HAP-1 (cell line): ENCODE results near the gene PTPRK.

ENCODE experiments used
- DNase-seq, 2 experiments: peaks; one replicate each; pipeline ENCODE4 v3.0.0-alpha.2; 2016 to 2020; ENCODE audit warnings: low spot score in 2 of 2
- H3K27me3 ChIP-seq: fragments of 250-450 bp; sonication (Bioruptor Pico); 2 replicates; pipeline ENCODE4 v1.5.1; 2020; ENCODE audit warnings: low read depth, mild to moderate bottlenecking, moderate library complexity
- H3K36me3 ChIP-seq: fragments of 250-450 bp; sonication (Bioruptor Pico); replicated peaks from 2 replicates; pipeline ENCODE4 v1.5.1; 2020; ENCODE audit warnings: mild to moderate bottlenecking
- H3K4me1 ChIP-seq: fragments of 250-450 bp; sonication (Bioruptor Pico); 2 replicates; pipeline ENCODE4 v1.5.1; 2020; ENCODE audit warnings: mild to moderate bottlenecking
- H3K4me3 ChIP-seq: fragments of 250-450 bp; sonication (Bioruptor Pico); 2 replicates; pipeline ENCODE4 v1.5.1; 2020; ENCODE audit warnings: mild to moderate bottlenecking, moderate library complexity
- H3K9me3 ChIP-seq: fragments of 250-450 bp; sonication (Bioruptor Pico); 2 replicates; pipeline ENCODE4 v1.5.1; 2020; ENCODE audit warnings: mild to moderate bottlenecking, moderate library complexity
- in situ Hi-C: fragments of 300-500 bp; cut with MboI; formaldehyde crosslinking; loops from 3 replicates; pipeline ENCODE4 v1.14.3; 2020; ENCODE audit warnings: low sequenced_read_pairs, inconsistent platforms, mixed read lengths

Gene PTPRK

DNA sequence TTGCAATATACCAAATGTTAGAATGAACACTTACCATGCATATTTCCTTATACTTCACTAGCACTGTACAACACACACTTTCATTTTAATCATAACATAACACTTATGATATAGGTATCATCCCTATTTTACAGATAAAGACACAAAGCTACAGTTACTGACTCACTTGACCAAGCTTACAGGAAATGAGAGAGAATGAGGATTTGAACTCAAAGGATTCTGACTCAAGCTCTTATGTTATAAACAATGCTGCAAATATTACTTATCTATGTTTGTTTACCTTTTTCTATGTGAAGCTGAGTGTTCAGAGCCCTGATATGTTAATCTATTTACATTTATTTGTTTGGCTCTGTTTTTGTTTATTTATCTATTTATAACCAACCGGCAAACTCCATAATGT is 245.4 kb downstream of the PTPRK start:
- Histone ChIP-seq H3K36me3 (no peaks in the 10 kb centered on the region), H3K9me3 (no peaks in the 10 kb centered on the region), H3K4me3 (no peak overlapping the region), H3K4me1 (no peaks in the 10 kb centered on the region), H3K27me3 (no peaks in the 10 kb centered on the region)
- DNase-seq: no peak
- in situ Hi-C loops: no loop called here

DNA sequence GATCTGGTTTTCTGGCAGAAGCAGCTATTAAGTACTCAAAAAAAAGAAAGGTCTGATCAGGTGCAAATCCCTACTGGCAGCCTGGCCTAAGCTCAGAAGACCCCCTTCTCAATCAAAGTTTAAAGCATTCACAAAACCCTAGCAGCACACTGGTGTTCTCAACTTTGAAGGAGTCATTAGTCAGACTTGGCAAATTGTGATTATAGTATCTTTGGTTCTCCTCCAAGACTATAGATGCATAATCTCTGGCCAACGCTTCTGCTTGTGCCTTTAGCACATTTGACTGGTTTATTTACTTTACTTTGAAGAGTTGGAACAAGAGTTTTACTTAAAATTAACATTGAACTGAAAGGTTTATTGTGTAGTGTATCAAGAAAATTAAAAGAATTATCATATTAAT is 248.9 kb downstream of the PTPRK start:
- Histone ChIP-seq H3K27me3 (no peaks in the 10 kb centered on the region), H3K4me1 (no peaks in the 10 kb centered on the region), H3K36me3 (no peaks in the 10 kb centered on the region), H3K4me3 (no peak overlapping the region), H3K9me3 (no peaks in the 10 kb centered on the region)
- in situ Hi-C loops: no loop called here
- no peak for DNase-seq

DNA sequence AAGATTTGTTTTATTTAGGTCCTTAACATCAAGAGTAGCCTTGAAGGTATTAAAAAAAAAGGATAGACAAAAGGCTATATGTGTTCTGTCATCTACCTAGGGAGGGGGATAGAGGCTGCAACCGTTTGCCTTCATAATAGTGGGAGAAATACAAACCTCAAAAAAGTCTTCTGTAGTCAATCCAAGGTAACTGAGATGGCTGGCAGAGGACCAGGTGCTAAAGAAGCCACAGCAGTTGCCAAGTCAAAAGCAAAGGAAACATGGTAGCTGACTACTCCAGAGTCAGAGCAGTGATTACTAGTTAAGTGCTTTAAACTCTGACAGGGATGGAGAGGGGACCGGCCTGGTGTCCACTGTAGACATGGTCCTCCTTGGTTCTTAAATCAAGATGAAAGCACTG is 249.4 kb downstream of the PTPRK start:
- no peak for DNase-seq
- Histone ChIP-seq H3K36me3 (no peaks in the 10 kb centered on the region), H3K27me3 (no peaks in the 10 kb centered on the region), H3K4me3 (no peak overlapping the region), H3K9me3 (no peaks in the 10 kb centered on the region), H3K4me1 (no peaks in the 10 kb centered on the region)
- in situ Hi-C loops: no loop called here

DNA sequence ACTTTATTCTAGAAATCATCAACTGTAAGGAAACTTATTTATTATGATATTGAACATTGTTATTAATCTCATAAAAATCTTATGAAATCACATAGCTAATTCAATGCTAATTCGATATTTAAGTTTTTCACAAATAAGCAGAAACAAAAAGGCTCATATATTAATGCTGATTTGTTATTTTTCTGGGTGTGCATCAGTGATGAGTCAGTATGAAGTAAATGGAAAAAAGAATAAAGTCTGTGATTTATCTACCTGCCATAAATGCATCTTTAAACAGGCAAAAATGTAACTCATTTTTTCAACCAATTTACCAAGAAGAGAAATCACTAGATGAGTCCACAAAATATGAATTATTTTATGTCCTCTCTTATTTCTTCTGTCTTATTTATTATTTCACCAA is 253.5 kb downstream of the PTPRK start:
- no peak for DNase-seq
- Histone ChIP-seq H3K9me3 (no peaks in the 10 kb centered on the region), H3K36me3 (no peaks in the 10 kb centered on the region), H3K27me3 (no peaks in the 10 kb centered on the region), H3K4me3 (no peak overlapping the region), H3K4me1 (no peaks in the 10 kb centered on the region)
- in situ Hi-C loops: no loop called here

DNA sequence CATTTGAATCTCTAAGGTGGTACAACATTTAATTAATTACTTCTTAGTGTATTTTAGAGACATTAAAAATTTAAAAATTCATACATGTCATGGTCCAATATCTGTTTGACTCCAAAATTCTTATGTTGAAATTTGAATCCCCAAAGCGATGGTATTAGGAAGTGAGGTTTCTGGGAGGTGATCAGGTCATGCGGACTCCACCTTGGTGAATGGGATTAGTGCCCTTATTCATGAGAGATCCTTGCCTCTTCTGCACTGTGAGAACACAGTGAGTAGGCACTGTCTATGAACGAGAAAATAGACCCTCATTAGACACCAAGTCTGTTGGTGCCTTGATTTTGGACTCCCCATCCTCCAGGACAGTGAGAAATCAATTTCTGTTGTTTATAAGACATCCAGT is 254.7 kb downstream of the PTPRK start:
- H3K4me1 ChIP-seq: no peaks in the 10 kb centered on the region
- DNase-seq: no peak
- no peaks in the 10 kb centered on the region for H3K36me3 ChIP-seq
- no peaks in the 10 kb centered on the region for H3K9me3 ChIP-seq
- in situ Hi-C loops: no loop called here
- H3K4me3 ChIP-seq: no peak overlapping the region
- no peaks in the 10 kb centered on the region for H3K27me3 ChIP-seq

DNA sequence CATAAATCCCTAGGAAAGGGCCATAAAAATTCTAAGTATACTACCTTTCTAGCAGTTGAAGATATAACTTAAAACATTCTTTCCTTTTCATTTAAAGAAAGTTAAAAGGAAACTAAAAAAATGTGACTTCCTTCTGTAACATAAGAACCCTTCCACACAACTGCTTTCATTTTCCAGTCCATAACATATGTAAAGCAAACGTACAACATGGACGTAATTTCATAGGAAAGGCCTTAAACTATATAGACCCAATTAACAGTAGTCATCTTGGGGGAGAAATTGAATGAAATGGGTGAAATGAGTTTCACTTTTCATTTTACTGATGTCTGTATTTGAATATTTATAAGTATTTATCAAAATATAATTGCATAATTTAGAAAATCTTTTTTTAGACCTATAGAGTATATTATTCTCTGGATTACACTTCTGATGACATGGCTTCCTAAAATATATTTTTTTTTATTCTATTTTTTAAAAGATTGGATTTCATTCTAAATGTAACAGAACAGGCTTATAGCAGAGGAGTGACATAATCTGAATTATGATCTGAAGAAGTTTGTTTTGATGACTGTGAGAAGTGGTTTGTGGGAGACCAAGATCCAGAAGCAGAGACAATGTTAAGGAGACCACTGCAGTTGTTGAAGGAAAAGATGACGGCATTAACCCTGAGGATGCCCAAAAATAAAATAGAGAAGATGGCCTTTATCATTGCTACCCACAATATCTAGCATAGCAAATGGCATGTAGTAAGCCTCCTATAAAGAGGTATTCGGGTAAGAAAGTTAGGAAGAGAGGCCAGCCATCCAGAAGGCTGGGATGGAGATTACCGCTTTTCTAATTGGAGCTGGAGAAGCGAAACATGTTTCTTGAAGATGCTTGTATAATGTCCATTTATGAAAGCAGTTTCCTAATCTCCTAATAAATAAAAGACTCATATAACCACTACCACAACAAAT is 260.4 kb downstream of the PTPRK start:
- no peaks in the 10 kb centered on the region for H3K27me3 ChIP-seq
- no peaks in the 10 kb centered on the region for H3K9me3 ChIP-seq
- in situ Hi-C loops: no loop called here
- H3K4me1 ChIP-seq: no peaks in the 10 kb centered on the region
- H3K36me3 ChIP-seq: no peaks in the 10 kb centered on the region
- no peak overlapping the region for H3K4me3 ChIP-seq
- no peak for DNase-seq

DNA sequence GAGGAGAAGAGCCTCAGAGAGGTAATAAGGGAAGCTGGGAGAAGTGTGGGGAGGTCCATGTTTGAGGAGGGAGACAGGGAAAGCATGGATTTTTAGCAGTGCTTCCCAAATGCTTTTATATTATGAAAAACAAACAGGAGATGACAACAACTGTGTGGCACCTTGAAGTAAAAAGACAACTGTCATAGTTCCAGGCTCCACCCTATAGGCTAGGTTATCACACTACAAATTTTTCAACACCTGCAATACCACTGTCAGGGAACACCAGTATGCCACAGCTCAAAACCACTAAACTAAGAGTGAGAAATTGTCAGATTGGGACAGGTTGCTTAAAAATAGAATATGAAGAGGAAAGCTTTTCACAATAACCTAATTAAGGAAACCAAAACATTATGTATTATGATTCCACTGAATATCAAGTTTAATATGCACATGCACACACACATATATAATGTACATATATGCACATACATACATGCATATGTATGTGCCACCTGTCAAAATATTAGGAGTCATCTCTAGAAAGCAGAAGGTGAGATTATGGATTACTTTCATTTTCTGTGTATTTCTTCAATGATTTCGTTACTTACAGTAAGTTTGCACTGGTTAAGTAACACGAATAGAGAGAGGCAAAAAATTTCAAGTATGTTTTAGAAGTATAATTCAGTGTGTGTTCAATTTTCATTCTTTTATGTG is 261.2 kb downstream of the PTPRK start:
- no peaks in the 10 kb centered on the region for H3K36me3 ChIP-seq
- no peaks in the 10 kb centered on the region for H3K4me1 ChIP-seq
- no peak overlapping the region for H3K4me3 ChIP-seq
- in situ Hi-C loops: no loop called here
- DNase-seq: no peak
- H3K27me3 ChIP-seq: no peaks in the 10 kb centered on the region
- H3K9me3 ChIP-seq: no peaks in the 10 kb centered on the region

DNA sequence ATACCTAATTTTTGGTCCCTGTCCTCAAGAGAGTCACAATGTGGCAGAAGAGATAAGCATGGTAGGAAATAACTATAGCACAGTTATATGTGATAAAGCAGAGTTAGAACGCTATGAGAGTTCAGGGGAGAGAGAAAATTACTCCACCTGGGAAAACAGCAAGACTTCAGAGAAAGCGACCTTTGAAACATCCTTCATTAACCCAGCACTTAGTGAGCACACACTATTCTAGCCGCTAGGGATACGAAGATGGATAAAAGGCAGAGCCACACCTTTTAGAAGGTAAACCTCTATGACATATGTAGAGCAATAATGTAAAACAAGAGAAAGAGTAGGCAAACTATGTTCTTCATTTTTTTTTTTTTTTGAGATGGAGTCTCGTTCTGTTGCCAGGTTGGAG is 264.3 kb downstream of the PTPRK start:
- no peaks in the 10 kb centered on the region for H3K27me3 ChIP-seq
- H3K4me3 ChIP-seq: no peak overlapping the region
- H3K36me3 ChIP-seq: no peaks in the 10 kb centered on the region
- H3K9me3 ChIP-seq: no peaks in the 10 kb centered on the region
- H3K4me1 ChIP-seq: no peaks in the 10 kb centered on the region
- no peak for DNase-seq
- in situ Hi-C loops: no loop called here

DNA sequence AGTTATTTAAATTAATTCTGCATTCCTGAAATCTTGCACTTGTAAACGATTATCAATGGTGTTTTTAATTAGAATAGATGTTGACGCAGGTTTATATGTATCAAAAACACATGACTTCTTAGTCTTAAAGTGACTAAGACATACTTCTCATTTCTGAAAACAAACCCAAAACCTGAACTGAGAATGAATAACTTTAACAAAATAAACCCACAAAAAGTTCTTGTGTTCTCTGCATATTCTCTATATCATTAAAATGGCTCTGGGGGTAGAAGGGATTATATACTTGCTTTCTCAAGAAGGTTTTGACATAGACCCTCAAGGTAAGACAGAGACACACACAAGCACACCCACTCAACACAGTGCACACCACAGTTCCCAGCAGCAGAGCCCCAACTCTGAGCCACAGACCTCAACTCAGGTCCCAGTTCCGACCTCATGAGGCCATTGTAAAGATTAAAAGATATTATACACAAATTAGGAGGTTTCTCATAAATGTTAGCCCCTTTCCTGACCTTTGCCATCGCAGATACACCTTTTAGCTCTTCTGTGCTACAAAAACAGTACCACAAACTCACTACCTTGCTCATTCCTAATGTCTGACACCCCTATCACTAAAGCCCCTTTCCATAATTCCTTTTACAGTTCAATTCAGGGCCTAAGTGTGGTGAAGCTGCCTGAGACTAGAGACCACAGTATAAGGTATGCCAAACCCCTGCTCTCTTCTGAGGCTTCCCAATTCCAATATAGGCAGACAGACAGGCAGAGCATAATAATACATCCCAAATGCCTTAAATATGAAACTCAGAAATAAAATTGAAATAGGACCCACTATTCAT is 267.8 kb downstream of the PTPRK start:
- Histone ChIP-seq H3K4me1 (no peaks in the 10 kb centered on the region), H3K9me3 (no peaks in the 10 kb centered on the region), H3K4me3 (no peak overlapping the region), H3K36me3 (no peaks in the 10 kb centered on the region), H3K27me3 (no peaks in the 10 kb centered on the region)
- DNase-seq: no peak
- in situ Hi-C loops: no loop called here

DNA sequence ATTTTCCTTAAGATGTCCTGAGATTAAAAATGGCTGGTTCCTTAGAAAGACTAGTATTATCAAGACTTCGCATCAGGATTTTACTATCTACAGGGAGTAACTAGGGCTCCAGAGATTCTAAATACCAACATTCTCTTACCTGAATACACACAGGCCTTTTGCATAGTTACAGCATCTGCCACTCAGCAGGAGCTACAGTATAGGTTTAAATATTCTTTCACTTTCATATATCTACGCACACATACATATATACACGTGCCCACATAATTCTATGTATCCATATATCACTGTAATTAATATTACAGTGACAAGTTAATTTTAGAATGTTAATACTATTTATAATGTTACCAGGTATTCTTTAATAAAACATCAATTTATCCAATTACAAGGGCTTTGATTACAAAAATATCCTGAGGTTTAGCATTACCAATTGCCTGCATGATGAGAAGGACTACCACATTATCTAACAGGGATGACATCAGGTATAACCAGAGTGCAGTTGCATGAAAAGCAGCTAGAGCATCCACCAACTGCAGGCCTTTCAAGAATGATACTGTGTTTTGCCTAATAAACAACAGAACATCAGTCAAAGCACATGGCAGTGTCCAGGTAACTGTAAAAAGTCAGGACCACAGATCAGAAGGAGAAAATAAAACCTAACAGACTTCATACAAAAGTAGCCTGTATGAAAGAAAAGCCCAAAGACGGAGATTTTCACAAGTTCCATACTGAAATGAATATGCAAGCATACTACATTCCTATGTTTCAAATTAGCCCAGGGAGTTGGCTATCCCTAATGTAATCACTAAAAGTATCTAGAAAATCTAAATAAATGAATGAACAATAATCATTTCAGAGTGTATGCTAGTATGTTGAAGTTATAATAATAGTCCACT is 268.7 kb downstream of the PTPRK start:
- DNase-seq: no peak
- no peak overlapping the region for H3K4me3 ChIP-seq
- no peaks in the 10 kb centered on the region for H3K9me3 ChIP-seq
- in situ Hi-C loops: no loop called here
- H3K27me3 ChIP-seq: no peaks in the 10 kb centered on the region
- no peaks in the 10 kb centered on the region for H3K4me1 ChIP-seq
- H3K36me3 ChIP-seq: no peaks in the 10 kb centered on the region

DNA sequence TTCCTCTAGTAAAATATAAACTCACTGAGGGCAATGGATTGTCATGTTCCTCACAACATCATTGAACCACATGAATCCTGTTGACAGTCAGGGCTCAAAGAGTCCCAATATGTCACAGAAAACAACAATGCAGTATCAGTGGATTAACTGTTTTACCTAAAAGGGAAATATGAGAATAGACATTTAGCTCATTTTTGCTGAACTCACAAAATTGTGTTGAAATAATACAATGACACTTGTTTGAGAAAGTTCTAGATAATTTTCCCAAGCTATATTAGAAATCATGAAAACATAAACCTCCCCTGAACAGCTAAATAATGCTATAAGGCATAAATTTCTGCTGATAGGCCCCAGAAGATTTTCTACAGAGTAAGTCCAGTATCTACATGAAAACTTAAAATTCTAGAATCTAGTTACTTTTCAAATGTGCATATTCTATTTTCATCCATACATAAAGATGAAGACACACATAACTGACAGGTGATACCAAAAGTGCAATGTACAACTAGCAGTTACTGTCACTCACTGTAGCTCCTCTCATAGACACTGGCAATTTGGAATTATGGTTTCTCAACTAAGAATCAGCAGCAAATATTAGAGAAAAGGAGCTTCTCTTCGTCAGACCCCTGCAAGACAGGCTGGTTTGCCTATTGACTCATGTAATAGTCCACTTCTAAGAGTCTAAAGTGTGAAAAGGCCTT is 269.9 kb downstream of the PTPRK start:
- no peak for DNase-seq
- Histone ChIP-seq H3K4me3 (no peak overlapping the region), H3K27me3 (no peaks in the 10 kb centered on the region), H3K36me3 (no peaks in the 10 kb centered on the region), H3K9me3 (no peaks in the 10 kb centered on the region), H3K4me1 (no peaks in the 10 kb centered on the region)
- in situ Hi-C loops: no loop called here

DNA sequence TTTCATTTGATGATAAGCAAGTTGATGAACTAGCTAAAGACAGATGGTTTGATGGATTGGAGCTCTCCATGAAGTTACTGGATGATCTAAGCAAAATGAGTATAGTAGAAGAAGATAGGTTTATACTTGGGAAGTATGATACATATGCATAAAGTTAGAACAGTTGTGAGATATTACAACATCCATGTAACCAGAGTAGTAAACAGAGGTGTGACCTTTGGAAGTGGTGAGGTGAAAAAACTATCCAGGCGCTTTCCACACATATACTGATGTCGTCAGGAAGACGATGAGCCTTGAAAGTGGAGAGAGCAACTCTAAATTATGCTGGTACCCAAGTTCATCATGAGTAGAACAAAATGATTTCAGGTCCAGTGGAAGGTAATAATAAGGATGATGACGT is 271.0 kb downstream of the PTPRK start:
- Histone ChIP-seq H3K4me1 (no peaks in the 10 kb centered on the region), H3K36me3 (no peaks in the 10 kb centered on the region), H3K4me3 (no peak overlapping the region), H3K9me3 (no peaks in the 10 kb centered on the region), H3K27me3 (no peaks in the 10 kb centered on the region)
- in situ Hi-C loops: no loop called here
- no peak for DNase-seq
